HFF-Myc (cell line): ENCODE data around the gene COPZ1.
"Not testable (repeated sequence)": the region's sequence is repeated elsewhere in the genome, so short reads cannot be mapped to it uniquely, and the experiment has no call there.

Experiments
- DNase-seq: peaks from one replicate; pipeline ENCODE4 v3.0.0-alpha.2; 2011; ENCODE audit warnings: low read depth; ENCODE audit errors: extremely low read depth
- H3K4me3 ChIP-seq: replicated peaks from 2 replicates; pipeline ENCODE4 v1.5.1; 2011; ENCODE audit warnings: low read depth, mild to moderate bottlenecking, control low read depth, low read length
- TF ChIP-seq, protein P1 (sequence below): IDR thresholded peaks from 2 replicates; pipeline ENCODE4 v1.5.1; 2012; ENCODE audit warnings: mild to moderate bottlenecking, low read depth, low read length, control low read depth; ENCODE audit errors: missing control alignments

The COPZ1 gene

DNA sequence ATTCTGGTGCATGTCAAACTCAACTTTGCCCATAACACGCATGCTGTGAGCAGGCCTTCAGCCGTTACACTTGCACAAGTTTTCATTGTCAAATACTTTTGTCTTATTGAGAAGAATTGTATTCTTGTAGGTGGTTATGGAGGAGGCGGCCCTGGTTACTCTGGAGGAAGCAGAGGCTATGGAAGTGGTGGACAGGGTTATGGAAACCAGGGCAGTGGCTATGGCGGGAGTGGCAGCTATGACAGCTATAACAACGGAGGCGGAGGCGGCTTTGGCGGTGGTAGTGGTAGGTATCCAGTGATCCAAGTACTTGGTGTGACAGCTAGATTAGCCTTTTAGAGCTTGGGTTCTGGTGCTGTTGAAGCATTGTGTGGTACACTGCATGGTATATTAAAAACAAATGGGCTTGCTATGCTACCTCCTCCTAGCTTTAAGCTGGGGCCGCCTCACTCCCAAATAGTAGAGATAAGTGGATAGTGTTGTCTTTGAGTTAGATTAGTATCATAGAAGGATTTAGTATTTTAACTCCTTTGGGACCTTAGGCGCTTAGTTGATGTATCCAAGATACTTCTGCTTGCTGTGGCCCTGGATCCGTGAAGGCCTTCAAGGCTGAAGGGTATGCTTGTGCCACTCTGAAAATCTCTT, 41.9 kb upstream of the COPZ1 start:
- DNase-seq: no peak
- H3K4me3 ChIP-seq: peak overlapping the region; percentile 85
- TF ChIP-seq, protein P1, sequence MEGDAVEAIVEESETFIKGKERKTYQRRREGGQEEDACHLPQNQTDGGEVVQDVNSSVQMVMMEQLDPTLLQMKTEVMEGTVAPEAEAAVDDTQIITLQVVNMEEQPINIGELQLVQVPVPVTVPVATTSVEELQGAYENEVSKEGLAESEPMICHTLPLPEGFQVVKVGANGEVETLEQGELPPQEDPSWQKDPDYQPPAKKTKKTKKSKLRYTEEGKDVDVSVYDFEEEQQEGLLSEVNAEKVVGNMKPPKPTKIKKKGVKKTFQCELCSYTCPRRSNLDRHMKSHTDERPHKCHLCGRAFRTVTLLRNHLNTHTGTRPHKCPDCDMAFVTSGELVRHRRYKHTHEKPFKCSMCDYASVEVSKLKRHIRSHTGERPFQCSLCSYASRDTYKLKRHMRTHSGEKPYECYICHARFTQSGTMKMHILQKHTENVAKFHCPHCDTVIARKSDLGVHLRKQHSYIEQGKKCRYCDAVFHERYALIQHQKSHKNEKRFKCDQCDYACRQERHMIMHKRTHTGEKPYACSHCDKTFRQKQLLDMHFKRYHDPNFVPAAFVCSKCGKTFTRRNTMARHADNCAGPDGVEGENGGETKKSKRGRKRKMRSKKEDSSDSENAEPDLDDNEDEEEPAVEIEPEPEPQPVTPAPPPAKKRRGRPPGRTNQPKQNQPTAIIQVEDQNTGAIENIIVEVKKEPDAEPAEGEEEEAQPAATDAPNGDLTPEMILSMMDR: no peak

DNA sequence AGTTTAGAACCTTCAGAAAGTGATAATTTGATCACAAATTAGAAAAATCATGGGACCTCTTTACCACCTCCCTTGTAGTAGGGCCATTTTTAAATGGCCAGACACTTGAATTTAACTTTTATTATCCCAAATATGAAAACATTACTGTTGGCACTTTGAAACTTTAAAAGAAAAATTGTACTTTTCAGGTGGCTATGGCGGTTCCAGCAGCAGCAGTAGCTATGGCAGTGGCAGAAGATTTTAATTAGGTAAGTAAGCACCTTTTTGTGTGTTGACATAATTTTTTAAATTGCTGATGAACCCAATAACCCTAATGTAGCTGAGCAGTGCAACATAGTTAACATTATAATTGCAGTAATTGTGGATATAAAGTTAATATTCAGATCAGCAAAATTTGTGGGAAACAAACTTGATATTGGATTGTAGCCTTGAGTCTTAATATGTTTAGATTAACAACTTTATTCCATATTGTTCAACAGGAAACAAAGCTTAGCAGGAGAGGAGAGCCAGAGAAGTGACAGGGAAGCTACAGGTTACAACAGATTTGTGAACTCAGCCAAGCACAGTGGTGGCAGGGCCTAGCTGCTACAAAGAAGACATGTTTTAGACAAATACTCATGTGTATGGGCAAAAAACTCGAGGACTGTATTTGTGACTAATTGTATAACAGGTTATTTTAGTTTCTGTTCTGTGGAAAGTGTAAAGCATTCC, 40.7 kb upstream of the COPZ1 start:
- H3K4me3 ChIP-seq: peak overlapping the region; percentile 85
- DNase-seq: not testable (repeated sequence)

DNA sequence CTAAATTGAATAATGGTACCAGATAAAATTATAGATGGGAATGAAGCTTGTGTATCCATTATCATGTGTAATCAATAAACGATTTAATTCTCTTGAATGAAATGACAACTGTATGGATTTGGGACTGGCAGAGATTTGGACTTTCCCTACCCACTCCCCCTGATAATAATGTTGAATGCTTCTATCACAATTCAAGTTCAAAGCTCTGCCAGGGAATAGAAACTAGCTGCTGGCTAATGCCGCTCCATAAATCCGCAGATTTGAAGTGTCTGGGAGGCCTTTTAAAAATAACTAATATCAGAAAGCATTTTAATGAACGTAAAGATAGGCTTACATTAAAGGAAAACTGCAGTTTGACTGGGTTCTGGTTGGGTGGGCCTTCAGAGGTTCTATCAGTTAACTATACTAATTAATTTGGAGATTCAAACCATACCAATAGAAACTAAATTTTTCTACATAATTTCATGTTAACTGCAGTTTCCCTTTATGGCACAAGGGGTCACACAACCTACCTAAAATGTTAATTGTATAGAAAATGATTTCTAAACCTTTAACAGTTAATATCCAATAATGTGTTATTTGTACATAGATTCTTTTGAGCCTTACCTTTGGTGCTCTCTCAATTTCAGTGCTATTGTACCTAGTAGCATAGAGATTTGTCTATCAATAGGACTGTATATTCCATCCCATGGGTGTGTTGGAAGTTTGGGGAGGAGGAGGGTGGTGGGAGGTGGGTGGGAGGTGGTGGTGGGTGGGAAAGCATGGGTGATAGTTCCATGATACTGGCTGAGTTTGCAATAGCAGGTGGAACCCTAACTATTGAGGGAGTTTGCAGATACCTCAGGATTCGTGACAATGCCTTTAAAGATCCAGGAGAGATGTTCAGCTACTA, 39.5 kb upstream of the COPZ1 start:
- peak overlapping the region; percentile 85 for H3K4me3 ChIP-seq
- TF ChIP-seq, protein P1: no peak
- no peak for DNase-seq

DNA sequence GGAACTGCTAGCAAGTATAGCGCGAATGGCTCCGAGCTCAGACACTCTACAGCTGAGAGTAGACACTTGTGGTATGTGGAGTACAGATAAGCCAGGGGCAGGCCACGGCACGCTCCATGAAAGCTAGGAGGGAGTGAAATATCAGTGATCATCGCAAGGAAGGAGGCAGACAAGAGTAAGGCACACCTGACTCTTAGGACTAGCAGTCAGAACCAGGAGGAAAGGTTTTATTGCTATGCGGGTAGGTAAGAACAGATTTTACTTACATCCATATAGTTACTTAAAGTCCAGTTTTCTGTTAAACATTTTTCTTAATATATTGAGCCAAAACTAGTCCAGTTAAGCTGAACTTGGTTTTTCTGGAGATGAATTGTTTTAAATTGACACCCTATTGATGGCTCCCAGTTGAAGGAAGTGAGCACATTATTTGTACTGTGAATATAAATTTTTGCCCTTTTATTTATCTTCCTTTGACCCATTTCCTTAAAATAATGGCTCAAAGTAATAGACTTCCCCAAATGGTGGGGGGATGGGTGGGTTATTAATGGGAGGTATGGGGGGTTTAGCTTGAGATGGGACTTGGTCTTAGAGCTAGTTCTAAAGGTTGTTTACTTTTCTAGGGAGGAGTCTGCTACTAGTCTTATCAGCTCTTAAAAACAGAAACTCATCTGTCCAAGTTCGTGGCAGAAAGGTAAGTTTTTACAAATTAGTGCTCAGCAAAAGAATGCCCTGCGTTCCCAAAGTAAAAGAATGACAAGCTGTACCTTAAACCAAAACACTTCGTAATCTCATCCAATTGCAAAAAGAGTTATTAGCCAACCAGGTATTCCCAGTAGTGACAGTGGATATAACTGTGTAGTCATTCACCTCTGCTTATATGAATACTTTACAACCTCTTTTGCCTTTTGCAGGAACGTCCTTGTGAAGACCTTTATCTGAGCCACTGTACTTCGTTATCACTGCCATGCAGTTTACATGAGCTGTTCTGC, 38.6 kb upstream of the COPZ1 start:
- no peak for DNase-seq
- TF ChIP-seq, protein P1: no peak
- H3K4me3 ChIP-seq: 0 out of 2 replicates have a peak overlapping the region, but pooled peaks have one; percentile 10

DNA sequence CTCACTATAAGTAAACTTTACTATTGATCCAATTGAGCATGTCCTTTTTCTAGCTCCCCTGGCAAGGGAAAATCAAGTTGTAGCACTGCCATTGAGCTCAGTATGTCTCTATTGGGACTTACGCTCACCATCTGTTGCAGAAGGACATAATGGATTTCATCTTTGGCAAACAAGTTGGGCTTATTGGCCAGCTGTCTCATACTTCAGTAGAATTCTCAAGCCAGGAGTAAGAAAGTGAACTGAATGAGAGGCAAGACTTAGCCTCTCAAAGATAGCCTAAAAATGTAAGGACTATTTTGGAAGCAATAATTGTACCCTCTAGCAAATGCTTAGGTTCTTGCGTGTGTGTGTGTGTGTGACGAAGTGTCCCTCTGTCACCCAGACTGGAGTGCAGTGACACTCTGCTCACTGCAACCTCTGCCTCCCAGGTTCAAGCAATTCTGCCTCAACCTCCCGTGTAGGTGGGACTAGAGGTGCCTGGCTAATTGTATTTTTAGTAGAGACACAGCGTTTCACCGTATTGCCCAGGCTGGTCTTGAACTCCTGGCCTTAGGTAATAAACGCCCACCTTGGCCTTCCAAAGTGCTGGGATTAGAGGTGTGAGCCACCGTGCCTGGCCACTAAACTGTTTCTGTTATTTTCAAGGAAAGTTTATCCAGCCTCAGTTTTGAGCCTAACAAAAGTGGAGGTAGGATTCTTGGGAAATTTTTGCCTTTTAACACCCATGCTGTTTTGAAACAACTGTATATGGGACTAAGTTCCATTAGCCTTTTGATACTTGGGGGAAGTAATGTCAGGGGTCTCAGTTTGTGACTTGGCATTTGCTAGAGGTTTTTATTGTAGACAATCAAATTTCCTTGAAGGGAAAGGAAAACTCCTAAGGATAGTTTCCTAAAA, 37.4 kb upstream of the COPZ1 start:
- TF ChIP-seq, protein P1: no peak
- DNase-seq: no peak
- no peak overlapping the region for H3K4me3 ChIP-seq

DNA sequence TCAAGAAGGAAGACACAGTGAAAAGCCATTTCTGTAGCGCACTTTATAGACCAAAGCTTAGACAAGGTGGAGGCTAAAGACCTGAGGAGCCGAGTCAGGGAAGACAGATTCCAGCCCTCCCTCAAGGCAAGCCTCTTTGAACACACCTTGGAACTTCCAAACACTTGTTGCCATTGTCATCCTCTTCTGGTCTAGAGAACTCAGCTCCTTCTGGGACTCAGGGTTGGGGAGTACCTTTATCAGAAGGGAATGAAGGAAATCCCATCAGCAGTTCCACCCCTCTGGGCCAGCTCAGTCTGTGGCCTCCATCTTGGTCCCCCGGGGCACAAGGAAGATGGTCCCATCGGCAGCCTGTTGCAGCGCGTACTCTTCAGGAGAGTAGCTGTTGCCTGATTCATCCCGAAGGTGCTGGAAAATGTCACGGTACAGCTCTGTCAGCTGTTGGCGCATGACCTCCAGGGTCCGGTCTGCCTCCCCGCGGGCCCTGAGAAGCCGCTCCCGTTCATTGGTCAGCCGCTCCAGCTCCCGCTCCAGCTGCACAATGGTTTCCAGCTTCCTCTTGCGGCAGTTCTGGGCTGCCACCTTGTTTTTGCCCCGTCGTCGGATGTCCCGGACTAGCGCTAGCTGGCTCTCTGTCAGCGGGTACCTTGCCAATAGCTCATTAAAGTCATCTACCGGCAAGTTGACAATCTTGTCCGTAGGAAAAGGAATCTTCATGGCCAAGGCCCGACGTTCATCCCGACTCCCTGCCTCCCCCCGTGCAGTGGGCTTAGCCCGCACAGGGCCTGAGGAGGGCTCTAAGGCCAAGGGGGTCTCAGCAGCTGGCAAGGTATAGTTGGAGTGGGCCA, 32.6 kb upstream of the COPZ1 start:
- TF ChIP-seq, protein P1: no peak
- H3K4me3 ChIP-seq: no peak overlapping the region
- no peak for DNase-seq
